Fibroblast of the conjunctiva (primary cell): ENCODE results near the gene CNTNAP1.

Source experiments
- DNase-seq: peaks from one replicate; pipeline ENCODE4 v3.0.0-alpha.2; 2010; ENCODE audit warnings: low read depth

Gene CNTNAP1

GRCh38 chr17:42670789-42671657 lies 11.3 kb upstream of the CNTNAP1 start:
- no peak for DNase-seq

- DNase-seq = no peak
These were observed 10.3 kb upstream of the CNTNAP1 start for GRCh38 chr17:42672038-42672437.

DNA sequence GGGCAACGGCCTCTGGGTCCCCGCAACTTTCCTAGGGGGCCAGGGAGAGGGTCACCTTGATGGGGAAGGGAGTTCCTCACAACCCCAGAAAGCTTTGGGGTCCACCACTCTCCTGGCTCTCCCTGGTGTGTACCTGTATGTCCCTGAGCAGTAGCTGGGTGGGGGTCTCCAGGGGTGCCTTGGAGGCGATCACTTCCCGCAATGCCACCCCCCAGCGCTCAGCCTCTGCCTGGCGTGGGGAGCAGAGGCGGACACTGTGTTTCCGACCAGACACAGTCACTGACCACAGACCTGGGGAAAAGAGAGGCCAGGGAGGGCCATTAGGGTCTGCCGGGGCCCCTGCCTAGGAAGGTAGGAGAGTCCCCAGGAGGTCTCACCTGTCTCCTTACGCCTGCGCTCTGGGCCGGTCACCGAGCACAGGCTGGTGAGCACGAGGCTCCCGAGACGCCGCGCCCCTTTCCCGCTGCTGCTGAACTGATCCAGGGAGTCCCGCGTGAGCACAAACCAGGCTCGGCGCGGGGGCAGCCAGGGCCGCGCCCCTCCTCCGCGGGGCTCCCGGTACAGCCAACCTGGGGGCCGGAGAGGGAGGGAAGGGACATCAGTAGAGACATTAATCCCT lies 9.0 kb upstream of the CNTNAP1 start:
- DNase-seq = no peak

- DNase-seq = peak; percentile 53
These were observed 8.2 kb upstream of the CNTNAP1 start for GRCh38 chr17:42673885-42674754.

DNA sequence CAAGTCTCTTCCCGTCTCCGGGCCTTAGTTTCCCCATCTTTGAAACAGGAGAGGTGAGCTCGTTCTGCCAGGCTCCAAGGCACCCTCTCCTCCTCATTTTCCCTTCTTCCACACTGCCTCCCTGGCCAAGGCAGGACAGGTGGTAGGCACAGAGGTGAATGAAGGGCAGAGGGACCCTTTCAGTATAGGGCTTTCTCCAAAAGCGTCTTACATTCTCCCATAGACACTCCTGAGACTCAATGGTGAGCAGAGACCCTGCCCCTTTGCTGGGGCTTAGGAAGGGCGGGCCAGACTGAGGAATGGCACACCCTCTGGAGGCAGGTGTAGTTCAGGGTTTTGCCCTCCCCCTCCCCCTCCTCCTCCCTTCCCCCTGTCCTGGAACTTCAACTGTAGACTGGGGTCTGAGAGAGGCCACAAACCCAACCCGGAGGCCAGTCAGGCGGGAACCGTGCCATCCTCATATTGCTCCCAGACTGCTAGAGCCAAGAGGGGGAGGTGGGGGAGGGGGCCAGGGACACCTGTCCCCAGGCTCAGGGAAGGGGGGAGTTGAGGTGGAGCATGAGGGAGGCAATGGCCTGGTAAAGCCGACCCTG lies 7.5 kb upstream of the CNTNAP1 start:
- no peak for DNase-seq

GRCh38 chr17:42675348-42675964 lies 6.9 kb upstream of the CNTNAP1 start:
- no peak for DNase-seq

DNA sequence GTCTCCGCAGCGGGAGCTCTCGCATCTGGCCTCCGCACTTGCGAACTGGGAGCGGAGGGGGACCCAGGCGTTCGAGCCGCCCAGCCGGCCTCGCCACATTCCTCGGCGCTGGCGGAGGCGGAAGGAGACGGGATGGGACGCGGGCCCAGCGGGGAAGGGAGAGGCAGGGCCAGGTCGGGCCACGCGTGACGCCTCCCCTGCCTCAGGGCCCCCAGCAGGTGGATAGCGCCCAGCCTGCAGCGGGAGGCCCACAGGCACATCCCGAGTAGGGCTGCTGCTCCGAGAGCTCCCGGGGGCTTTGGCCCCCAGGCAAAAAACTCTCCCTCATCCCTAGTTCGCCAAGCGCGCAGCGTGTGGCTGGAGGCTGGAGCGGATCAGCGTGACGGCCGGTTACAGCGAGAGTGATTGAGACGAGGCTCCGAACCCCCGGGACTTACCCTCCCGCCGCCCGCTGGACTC lies 6.3 kb upstream of the CNTNAP1 start:
- DNase-seq = no peak

DNA sequence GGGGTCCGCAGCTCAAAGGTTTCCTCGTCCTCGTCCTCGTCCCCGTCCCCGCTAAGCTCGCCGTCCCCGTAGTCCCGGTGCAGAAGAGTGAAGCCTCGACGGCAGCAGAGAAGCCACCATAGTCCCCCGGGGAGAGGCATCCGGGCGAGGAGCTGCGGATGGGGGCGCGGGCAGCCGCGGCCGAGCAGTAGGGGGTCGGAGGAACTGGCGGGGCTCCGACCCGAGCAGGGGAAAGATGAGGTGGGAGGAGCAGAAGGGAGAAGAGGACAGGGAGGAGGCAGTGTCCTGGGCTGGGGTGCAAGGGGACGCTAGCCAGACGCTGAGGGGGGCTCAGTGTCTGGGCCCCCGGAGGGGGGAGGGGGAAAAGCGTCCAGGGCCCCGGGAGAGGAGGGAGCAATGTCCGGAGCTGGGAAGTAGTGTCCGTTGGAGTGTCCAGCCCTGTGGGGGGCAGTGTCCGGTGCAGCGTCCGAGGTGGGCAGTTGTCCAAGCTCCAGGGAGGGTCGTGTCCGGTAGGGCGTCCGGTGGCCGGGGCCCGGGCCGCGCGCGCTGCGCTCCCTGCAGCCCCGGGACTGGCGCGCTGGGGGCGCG lies 5.8 kb upstream of the CNTNAP1 start, which contains the start of gene PLEKHH3:
PLEKHH3 (minus strand) TSS at position 571 of the 588 bp plus-strand sequence; CDS start at position 140, 431 bp downstream.
- DNase-seq = peak; percentile 24

DNA sequence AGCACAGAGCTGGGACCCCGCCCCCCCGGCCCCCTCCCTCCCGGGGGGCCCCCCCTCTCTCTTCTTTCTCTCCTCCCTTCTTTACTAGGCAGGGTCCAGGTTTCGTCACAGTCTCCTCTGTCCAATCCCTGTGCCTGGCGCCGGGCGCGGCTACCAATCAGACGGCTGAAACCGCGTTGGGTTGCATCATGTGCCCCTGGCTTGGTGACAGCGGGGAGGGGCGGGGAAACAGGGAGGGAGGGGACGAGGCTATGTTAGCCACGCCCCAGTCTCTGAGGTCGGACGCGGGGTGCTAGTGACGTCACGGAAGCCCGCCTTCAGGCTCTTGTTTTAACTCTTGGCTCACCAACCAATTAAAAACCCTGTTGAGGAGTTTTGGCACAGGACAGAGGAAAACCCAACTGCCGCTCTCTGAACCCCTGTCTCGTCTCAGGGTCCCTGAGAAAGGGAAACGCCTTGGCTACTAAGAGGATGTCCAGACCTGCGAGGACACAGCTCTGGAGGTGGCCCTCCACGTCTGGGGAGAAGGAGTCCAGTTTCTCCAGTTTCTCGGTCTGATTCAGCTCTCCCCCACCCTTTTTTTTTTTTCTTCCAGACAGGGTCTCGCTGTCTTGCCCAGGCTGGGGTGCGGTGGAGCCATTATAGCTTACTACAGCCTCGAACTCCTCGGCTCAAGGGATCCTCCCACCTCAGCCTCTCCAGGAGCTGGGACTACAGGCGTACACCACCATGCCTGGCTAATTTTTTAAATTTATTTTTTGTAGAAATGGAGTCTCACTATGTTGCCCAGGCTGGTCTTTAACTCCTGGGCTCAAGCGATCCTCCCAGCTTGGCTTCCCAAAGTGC lies 5.1 kb upstream of the CNTNAP1 start:
- DNase-seq = peak; percentile 99

DNA sequence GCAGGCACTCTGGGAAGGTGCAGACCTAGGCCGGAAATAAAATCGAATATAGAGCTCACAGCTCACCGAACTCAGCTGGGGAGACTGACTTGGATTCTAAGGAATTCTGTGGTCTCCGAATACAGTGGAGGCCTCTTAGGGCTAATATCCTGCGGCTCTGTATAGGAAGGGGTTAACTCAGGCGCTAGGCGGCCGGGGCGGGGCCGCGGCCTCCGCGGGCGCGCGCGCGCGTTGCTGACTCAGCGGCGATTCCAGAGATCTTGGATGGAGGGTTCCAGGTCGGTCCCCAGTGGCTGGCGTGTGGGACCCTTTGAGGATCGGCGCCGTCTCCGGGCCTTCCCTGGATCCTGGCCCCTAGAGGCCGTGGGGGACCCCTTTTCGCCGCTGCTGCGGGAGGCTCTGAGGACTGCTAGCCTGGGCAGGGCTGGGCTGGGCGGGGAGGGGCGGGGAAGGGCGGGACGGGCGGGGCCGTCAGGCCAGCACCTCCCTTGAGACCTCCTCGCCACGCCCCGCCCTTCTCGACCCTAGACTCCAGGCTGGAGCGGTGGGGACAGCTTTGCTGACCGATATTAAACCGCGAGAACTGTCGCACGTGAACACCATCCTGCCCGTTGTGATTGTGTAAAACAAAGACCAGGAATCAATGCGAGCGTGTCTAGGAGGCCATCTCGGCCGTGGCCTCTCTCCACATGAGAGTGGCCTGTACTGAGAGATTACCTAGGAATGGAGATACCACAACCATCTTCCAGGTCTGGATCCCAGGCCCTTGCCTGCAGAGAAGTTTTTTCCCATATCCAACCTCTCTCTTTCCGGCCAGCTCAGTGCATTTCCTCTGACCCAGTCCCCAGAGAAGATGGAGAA lies 4.2 kb upstream of the CNTNAP1 start:
- DNase-seq = peak; percentile 85

GRCh38 chr17:42678951-42679491 lies 3.3 kb upstream of the CNTNAP1 start:
- no peak for DNase-seq

DNA sequence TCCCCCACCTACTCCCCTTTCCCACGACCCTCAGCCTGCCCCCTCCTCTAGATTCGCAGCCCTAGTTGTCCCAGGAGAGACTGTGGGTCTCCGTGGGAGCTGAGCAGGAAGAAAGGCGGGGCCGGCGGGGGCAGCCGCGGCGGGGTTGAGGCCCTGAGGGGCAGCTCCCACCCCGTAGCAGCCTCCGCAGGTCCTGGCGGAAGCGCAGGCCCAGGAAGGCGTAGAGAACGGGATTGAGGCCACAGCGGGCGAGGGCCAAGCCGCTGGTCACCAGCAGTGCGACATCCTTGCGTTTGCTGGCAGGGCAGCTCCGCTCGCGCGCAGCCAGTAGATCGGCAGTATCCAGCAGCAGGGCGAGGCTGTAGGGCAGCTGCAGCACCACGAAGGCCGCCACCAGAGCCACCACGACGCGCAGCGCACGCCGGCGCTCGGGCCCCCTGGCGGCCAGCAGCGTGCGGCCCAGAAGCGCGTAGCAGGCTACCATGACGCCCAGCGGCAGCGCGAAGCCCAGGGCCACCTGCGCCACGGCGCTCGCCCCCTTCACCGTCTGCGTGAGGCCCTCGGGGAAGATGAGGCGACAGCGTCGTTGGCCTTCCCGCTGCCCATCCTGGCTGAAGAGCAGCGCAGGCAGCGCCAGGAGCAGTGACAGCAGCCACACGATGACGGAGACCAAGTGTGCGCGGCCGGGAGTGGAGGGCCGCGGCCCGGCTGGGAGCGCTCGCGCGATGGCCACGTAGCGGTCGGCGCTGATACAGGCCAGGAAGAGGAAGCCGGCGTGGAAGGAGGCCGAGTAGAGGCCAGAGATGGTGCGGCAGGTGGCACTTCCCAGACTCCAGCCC lies 2.6 kb upstream of the CNTNAP1 start:
- DNase-seq = peak; percentile 42

- no peak for DNase-seq
These were observed 2.0 kb upstream of the CNTNAP1 start for GRCh38 chr17:42680331-42680808.

DNA sequence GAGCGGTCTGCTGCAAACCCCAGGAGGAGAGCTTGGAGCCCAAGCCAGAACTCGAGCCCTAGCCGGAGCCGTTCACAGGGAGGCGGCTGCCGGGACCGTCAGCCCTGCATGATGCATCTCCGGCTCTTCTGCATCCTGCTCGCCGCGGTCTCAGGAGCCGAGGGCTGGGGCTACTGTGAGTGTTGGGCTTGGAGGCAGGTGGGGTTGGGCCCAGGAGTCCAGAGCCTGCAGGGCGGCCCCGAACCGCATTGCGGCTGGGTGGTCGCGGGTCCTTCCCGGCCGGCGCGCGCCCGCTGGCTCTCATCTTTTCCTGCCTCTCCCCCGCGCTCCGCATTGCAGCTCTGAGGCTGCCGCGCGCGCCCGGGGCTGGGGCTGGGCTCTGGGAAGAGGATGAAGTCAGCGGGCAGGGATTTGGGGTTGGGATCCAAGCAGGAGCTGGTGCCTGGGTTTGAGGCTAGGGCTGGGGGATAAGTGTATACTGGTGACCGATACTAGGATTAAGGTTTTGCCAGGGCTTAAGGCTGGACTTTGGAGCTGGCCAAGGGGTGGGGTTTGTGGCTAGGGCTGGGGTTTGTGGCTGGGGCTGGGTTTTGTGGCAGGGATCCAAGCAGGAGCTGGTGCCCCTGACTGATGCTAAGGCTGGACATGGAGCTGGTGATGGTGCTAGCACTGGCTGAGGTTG lies 532 bp downstream of the CNTNAP1 start:
- DNase-seq = peak; percentile 18

DNA sequence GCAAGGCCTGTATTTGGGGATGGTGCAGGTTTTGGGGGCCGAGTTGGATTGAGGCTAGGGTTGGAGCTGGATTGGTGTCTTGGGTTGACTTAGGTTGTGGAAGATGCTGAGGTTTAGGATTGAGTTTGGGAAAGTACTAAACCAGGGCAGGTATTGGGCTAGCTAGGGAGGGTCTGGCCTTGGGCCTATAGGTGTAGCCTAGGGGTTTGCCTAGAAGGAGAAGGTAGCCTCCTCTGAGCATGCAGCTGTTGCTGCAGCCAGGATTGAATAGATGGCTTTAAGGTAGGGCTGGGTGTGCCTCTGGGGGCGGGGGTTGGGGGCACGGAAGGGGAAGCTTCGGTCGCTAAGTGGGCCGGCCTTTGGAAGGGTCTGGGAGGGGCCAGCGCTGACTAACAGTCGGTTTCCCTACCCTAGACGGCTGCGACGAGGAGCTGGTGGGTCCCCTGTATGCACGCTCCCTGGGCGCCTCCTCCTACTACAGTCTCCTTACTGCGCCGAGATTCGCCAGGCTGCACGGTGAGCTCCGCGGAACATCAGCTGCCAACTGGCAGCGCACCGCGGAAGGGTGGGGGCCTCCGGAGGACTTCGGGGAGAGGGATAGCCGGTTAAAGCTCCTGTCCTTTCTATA lies 1.2 kb downstream of the CNTNAP1 start:
- no peak for DNase-seq

GRCh38 chr17:42684929-42685556 lies 2.7 kb downstream of the CNTNAP1 start:
- no peak for DNase-seq
